Tibial nerve (tissue), 4 donors: ENCODE measurements around the gene CCL17. TPM values are rescaled to one million over a fixed set of nuclear protein-coding genes. Genes with fewer than 3 reads are reported as not detected.

Experiments
- DNase-seq, 2 donors: peaks; one replicate each; pipeline ENCODE4 v3.0.0-alpha.2; 2019; ENCODE audit warnings: low spot score in 2 of 2
- H3K27ac ChIP-seq, 4 donors: fragments of 200-600 bp; sonication (generic) in 3 of 4; one replicate each; pipeline ENCODE4 v1.5.1; 2017 to 2019; ENCODE audit warnings: mild to moderate bottlenecking in 1 of 4
- H3K27me3 ChIP-seq, 2 donors: fragments of 200-600 bp; sonication (generic) in 1 of 2; one replicate each; pipeline versions ENCODE4 v1.5.1 to v1.6.0; 2017 to 2019
- H3K36me3 ChIP-seq, 3 donors: fragments of 200-600 bp; sonication (generic); one replicate each; pipeline ENCODE4 v1.5.1; 2018 to 2019
- H3K4me1 ChIP-seq, 4 donors: fragments of 200-600 bp; sonication (generic) in 3 of 4; one replicate each; pipeline ENCODE4 v1.5.1; 2017 to 2019
- H3K4me3 ChIP-seq, 4 donors: fragments of 200-600 bp; sonication (generic) in 3 of 4; one replicate each; pipeline ENCODE4 v1.5.1; 2017 to 2019; ENCODE audit warnings: mild to moderate bottlenecking in 1 of 4, moderate library complexity in 1 of 4
- H3K9me3 ChIP-seq, 4 donors: fragments of 200-600 bp; sonication (generic) in 3 of 4; one replicate each; pipeline ENCODE4 v1.5.1; 2017 to 2019
- EP300 ChIP-seq, 2 donors: sonication (generic); formaldehyde crosslinking; IDR thresholded peaks; one replicate each; pipeline ENCODE4 v1.6.1; 2017; ENCODE audit warnings: antibody characterized with exemption in 2 of 2, mild to moderate bottlenecking in 1 of 2
- POLR2A ChIP-seq, 2 donors: fragments of 450-650 bp; IDR thresholded peaks; one replicate each; pipeline ENCODE4 v1.6.1; 2017; ENCODE audit warnings: antibody characterized with exemption in 2 of 2, mild to moderate bottlenecking in 2 of 2, moderate library complexity in 2 of 2
- WGBS, 2 donors: methylation state at CpG; one replicate each; pipeline ENCODE4 v1.1.5; 2018; 5-methylcytosine and 5-hydroxymethylcytosine counted together
- total RNA-seq, 4 donors: library from RNA; depleted of rRNA; stranded (reverse); fragments of >200 nt; gene quantifications; one replicate each; pipeline ENCODE4 v1.1.0, GENCODE V29; 2016
- TF ChIP-seq, protein P1 (sequence below), 5 experiments: fragments of 200-600 bp in 3 of 5; fragments of 450-650 bp in 2 of 5; sonication (generic) in 3 of 5; IDR thresholded peaks; one replicate each; pipeline ENCODE4 v1.5.1; 2016 to 2019; ENCODE audit warnings: antibody characterized with exemption in 5 of 5, mild to moderate bottlenecking in 3 of 5, moderate library complexity in 2 of 5

CCL17 gene
- total RNA-seq, 4 donors from 2014 or later = not detected

DNA sequence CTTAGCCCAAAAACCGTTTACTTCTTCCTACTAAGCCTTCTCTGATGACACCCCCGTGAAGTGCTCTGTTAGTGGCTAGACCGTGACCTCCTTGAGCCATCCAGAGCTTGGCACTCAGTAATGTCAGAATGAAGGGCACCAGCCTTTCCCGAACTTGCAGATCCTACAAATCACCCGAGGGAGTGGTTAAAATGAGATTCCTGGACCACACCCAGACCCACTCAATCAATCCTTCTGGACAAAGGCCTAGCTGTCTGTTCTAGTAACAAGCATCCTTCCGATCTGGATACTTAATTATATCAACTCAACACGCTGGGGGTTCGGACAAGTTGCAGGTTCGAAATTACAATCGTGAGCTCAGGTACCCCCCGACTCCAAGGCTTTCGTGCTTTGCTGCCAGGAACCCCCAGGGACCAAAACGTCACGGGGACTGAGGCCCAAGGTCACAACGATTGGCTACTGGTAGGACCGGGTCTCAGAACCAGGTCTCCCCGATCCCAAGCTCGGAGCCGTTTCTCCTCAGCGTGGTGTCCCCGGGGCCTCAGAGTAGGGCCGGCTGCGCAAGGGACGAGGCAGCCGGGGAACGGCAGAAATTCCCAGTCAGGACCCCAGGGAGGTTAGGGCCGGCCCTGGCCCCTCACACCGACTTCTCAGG lies 42.1 kb downstream of the CCL17 start:
- peak overlapping the region; percentile 77 to 93 (median 92) for H3K27ac ChIP-seq
- H3K9me3 ChIP-seq = no peaks in the 10 kb centered on the region
- peaks cover 0 to 10% (median 4%) of the 10 kb centered on the region in 3 donors for H3K36me3 ChIP-seq
- no peaks in the 10 kb centered on the region for H3K27me3 ChIP-seq
- WGBS, 2 donors = 1 to 3% methylated on average over 21 to 28 of the region's 28 CpGs
- H3K4me3 ChIP-seq = peak overlapping the region; percentile 79 to 99 (median 96)
- H3K4me1 ChIP-seq = peaks cover 0 to 30% (median 11%) of the 10 kb centered on the region in 4 donors
- DNase-seq = peak in 1 of 2 donors; percentile 17
- TF ChIP-seq EP300 (IDR thresholded peaks at IDR 0.05) (no peak), POLR2A (IDR thresholded peaks at IDR 0.05) (no peak)
- TF ChIP-seq, protein P1, sequence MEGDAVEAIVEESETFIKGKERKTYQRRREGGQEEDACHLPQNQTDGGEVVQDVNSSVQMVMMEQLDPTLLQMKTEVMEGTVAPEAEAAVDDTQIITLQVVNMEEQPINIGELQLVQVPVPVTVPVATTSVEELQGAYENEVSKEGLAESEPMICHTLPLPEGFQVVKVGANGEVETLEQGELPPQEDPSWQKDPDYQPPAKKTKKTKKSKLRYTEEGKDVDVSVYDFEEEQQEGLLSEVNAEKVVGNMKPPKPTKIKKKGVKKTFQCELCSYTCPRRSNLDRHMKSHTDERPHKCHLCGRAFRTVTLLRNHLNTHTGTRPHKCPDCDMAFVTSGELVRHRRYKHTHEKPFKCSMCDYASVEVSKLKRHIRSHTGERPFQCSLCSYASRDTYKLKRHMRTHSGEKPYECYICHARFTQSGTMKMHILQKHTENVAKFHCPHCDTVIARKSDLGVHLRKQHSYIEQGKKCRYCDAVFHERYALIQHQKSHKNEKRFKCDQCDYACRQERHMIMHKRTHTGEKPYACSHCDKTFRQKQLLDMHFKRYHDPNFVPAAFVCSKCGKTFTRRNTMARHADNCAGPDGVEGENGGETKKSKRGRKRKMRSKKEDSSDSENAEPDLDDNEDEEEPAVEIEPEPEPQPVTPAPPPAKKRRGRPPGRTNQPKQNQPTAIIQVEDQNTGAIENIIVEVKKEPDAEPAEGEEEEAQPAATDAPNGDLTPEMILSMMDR (IDR thresholded peaks at IDR 0.05) = no peak

DNA sequence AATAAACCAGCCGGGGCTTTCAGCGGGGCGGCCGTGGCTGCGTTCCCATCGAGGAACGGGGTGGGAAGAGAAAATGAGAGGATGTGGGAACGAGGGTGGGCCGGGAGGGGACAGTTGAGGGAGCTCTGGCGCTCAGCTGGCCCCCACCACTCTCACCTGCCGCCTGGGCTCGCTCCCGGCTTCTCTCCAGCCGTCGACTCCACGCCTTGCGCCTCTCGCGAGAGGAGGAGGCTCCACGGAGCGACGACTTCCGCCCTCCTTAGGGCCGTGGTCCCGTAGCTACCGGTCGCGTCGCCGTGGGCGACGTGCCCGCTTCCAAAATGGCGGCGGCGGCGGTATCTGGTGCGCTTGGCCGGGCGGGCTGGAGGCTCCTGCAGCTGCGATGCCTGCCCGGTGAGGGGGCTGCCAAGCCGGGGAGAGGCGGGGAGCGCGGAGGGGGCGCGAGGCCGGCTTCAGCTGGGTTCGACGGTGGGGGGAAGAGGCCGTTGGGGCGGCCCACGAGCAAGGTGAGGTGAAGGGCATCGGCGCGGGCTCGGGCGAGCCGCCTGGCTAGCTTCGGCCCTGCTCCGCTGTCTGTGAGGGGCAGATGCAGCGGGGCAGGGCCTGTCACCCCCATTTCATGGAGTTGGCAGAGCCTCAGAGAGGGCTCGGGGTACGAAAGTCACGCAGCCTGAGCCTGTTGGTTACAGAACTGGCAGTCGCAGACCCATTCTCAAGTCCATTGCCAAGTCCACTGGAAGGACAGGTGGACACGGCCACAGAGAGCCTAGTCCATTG lies 42.8 kb downstream of the CCL17 start, which contains the start of the genes CIAPIN1 and COQ9:
TSS of gene CIAPIN1 (minus strand) at position 200 of the 777 bp plus-strand sequence. CDS start 6,457 bp downstream, outside the sequence.
TSS of gene COQ9 (plus strand) at position 294 of the 777 bp plus-strand sequence. CDS start at position 321, 27 bp downstream.
- Histone ChIP-seq H3K27ac (peak within 1 kb of the TSS; percentile 77 to 93 (median 92)), H3K4me1 (peaks cover 0 to 30% (median 11%) of the 10 kb centered on the region in 4 donors), H3K9me3 (no peaks in the 10 kb centered on the region), H3K36me3 (peaks cover 0 to 17% (median 5%) of the 10 kb centered on the region in 3 donors), H3K27me3 (no peaks in the 10 kb centered on the region), H3K4me3 (peak within 1 kb of the TSS; percentile 79 to 99 (median 96))
- 0% methylated on average over 32 to 62 of the region's 68 CpGs for WGBS, 2 donors
- DNase-seq = peak; percentile 87 to 91
- TF ChIP-seq, protein P1 (IDR thresholded peaks at IDR 0.05) = peak in 1 of 5 experiments; percentile 44
- TF ChIP-seq EP300 (IDR thresholded peaks at IDR 0.05) = peak in 1 of 2 donors; percentile 92
- peak; percentile 61 to 75 for TF ChIP-seq POLR2A (IDR thresholded peaks at IDR 0.05)

DNA sequence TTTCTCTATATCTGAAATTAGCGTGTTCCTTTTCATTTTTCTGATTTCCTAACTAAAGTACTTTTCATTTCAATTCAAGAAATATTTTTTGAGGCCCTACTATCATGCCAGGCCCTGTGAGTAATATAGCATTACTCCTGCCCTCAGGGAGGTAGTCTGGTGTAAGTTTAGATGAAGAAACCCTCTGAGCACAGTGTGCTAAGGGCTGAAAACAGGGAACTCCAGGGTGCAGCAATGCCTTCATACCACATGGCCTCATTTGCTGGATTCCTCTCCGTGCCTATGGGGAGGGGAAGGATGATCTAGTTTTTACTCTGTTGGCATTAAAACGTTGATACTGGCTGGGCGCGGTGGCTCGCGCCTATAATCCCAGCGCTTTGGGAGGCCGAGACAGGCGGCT lies 47.5 kb downstream of the CCL17 start:
- Histone ChIP-seq H3K27ac (no peak overlapping the region), H3K27me3 (no peaks in the 10 kb centered on the region), H3K36me3 (peaks cover 3 to 62% (median 35%) of the 10 kb centered on the region in 3 donors), H3K9me3 (no peaks in the 10 kb centered on the region), H3K4me3 (no peak overlapping the region), H3K4me1 (peaks cover 0 to 11% (median 2%) of the 10 kb centered on the region in 4 donors)
- WGBS, 2 donors = 94% methylated on average over 10 of the region's 10 CpGs
- TF ChIP-seq EP300 (IDR thresholded peaks at IDR 0.05) (no peak), POLR2A (IDR thresholded peaks at IDR 0.05) (no peak)
- TF ChIP-seq, protein P1 (IDR thresholded peaks at IDR 0.05) = no peak
- DNase-seq = no peak

DNA sequence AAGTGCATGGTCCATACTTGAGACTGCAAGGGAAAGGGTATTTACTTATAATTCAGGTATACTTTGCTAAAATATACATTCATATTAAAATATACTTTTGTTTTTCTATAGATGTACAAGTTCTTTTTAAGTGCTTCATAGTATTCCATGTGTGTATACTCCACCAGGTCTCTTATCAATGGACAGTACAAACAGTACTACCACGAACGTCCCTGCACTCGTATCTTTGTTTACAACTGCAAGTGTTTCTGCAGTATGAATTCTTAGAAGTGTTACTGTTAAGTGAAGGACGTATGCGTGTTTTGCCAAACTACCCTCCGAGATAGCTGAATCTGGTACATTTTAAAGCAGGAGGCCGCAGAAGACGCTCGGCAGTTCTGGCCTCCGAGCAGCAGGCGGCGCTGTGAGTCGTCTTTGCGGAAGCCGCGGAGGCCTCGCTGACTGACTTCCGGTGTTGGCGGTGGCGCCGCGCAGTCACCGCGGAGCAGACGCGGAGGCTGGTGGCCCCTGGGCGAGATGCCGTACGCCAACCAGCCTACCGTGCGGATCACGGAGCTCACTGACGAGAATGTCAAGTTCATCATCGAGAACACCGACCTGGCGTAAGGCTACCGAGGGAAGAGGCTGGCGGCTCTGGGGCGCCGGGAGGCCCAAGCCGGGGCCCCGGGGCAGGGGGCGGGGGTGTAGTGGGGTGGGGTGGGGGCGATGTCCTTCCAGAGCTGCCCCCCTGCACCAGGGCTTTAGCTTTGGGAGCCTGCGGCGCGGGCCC lies 57.8 kb downstream of the CCL17 start, which contains the start of gene POLR2C:
TSS of gene POLR2C (plus strand) at position 471 of the 769 bp plus-strand sequence. CDS start at position 517, 46 bp downstream.
- Histone ChIP-seq H3K36me3 (peaks cover 0 to 71% (median 12%) of the 10 kb centered on the region in 3 donors), H3K4me1 (peaks cover 0 to 33% (median 18%) of the 10 kb centered on the region in 4 donors), H3K27me3 (no peaks in the 10 kb centered on the region), H3K27ac (peak within 1 kb of the TSS; percentile 90 to 94 (median 94)), H3K9me3 (no peaks in the 10 kb centered on the region), H3K4me3 (peak within 1 kb of the TSS; percentile 97 to 99 (median 97))
- TF ChIP-seq, protein P1 (IDR thresholded peaks at IDR 0.05) = peak; percentile 90 to 97 (median 96)
- peak; percentile 71 to 85 for TF ChIP-seq POLR2A (IDR thresholded peaks at IDR 0.05)
- TF ChIP-seq EP300 (IDR thresholded peaks at IDR 0.05) = peak; percentile 59 to 98
- peak; percentile 80 to 87 for DNase-seq
- 1 to 2% methylated on average over 18 to 47 of the region's 47 CpGs for WGBS, 2 donors
